Stimulated activated CD8-positive, alpha-beta memory T cell treated with anti-CD3 and anti-CD28 coated beads, Interleukin-12 subunit alpha, Interleukin-12 subunit beta, amount 100 ng/mL, for 1 hour (primary cell): Measurements from ENCODE around the gene PRKCI.
A peak's percentile ranks its signal among the peaks of the same experiment; 100 is the strongest.
"Not testable (repeated sequence)": the region's sequence is repeated elsewhere in the genome, so short reads cannot be mapped to it uniquely, and the experiment has no call there.

Source experiments
- DNase-seq: peaks from one replicate; pipeline ENCODE4 v3.0.0-alpha.2; 2020; ENCODE audit warnings: low read depth

PRKCI gene

DNA sequence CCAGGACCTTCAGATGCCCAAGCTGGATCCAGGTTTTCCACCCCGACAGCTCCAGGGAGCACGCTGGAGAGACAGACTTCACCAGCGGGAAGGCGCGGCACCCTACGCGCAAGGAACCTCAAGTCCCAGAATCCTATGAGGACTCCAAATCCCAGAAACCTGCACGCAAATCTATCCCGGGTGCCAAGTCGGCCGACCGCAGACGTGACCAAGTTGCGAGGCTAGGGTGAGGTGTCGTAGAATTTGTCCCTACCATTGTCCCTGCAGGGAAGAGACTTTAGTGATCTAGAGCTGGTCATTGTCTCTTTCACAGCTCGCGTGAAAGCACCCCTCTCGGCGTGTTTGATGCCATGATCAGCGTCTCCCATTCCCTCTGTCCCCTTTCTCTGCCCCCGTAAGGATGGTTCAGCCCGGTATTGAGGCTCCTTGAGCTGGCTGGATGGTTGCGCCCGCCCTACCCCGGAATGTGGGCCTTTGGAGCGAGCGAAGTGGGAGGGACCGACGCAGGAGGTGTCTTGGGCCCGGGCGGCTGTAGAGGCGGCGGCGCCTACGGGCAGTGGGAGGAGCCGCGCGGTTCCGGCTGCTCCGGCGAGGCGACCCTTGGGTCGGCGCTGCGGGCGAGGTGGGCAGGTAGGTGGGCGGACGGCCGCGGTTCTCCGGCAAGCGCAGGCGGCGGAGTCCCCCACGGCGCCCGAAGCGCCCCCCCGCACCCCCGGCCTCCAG lies at the start of gene PRKCI:
Gene PRKCI, plus strand, starts transcription at position 501 of the 723 bp plus-strand sequence. CDS start 246 bp downstream, outside the sequence.
- peak; percentile 71 for DNase-seq

DNA sequence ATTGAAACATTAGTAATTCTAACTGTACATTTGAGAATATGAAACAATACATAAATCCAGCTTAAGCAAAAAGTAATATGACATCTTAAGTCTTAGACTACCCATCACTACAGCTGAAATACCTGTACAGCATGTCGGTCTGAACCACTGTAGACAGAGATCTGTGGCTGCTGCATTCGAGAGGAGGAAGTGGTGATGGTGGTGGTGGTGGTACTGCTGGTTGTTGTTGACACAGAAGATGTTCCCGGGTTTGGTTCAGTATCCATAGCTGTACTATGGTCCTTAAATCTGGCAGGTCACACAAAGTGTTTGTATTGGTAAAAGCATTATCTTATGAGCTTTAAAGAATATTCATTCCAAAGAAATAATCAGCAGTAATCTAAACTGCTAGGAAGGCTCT lies 43.6 kb upstream of the PRKCI start:
- DNase-seq = peak; percentile 25

DNA sequence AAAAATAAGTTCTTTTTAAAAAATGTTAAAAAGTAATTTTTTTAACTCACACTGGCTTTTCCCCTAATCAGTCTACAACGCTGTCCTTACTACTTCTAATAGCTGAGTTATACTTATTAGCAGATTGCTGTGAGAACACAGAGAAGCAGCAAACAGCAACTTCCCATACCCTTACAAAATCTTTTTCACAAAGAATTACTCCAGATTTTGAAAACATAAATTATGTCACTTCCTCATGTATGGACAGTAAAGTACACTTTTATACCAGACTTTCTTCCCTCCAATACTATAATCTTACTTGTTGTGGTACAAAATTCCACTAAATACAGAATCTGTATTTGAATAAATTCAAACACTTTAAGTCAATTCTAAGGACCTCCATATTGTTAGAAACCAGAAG lies 42.8 kb upstream of the PRKCI start:
- no peak for DNase-seq

DNA sequence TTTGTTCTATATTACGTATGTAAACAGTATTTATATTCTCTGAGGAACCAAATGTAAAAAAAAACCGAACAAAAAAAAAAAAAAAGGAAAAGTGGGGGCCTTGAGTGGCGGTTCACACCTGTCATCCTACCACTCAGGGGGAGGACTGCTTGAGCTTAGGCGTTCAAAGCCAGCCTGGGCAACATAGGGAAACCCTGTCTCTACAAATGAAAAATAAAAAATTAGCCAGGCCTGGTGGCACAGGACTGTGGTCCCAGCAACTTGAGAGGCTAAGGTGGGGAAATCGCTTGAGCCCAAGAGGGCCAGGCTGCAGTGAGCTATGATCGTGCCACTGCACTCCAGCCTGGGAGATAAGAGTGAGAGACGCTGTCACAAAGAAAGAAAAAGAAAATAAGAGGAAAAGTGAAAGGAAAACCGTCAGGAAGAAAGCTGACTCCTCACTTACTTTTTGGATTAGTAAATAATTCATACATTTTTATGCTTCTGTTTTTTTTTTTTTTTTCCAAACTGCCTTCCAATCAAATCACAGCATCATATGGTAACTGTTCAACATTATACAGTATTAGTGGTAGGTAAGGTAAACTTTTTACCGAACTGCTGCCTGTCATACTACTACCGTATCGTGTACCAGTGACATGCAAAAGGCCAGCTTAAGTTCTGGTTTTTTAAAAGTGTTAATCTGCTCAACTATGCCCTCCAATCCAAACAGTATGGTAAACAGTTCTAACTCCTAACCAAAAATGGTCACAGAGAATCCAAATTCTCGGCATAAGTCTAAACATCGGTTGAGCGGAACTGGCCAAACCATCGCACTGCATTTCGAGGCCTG lies 41.9 kb upstream of the PRKCI start:
- no peak for DNase-seq

DNA sequence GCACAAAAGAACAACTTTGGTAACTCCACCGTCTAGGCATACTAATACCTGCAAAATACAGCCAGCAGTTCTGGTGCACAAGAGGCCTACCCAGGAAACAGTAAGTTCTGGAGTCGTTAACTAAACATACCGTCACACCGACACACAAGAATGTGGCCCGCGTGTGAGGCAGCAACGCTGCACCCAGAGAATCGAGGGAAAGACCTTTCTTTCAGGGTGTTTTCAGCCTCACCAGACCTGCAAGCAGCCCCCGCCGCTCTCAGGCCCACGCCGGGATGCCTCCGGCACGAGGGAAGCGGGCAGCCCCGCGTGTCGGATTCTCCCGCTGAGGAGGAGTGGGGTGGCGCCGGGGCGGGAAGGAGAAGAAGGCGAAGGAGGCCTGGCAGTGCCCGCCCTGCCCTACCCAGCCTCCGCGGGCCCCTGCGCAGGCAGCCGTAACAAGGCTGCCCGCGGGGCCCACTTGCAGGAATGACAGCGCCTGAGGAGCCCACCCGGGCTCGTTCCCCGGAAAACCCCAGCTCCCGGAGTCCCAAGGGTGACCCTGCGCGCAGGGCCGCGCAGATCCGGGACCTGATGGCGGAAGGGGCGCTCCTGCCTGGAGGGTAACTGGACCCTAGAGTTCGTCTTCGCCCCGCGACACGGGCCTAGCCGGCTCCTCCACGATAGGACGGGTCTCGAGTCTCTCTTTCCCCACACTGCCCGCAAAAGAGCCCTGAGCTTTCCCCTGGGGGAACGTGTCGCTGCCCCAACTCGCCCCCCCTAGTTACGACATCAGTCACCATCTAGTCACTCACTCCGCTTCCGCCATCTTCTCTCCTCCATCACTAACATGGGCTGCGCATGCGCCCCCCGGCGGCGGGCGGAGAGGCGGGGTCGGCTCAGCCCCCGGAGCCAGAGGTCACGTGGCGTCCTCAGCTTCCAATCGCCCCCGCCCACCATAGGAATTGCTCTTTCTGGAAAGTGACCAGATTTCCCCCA lies 41.0 kb upstream of the PRKCI start, which contains the start of gene PHC3:
Gene PHC3, minus strand, starts transcription at position 826 of the 978 bp plus-strand sequence. Its CDS starts 18 bp downstream, at position 808.
- DNase-seq = peak; percentile 92

DNA sequence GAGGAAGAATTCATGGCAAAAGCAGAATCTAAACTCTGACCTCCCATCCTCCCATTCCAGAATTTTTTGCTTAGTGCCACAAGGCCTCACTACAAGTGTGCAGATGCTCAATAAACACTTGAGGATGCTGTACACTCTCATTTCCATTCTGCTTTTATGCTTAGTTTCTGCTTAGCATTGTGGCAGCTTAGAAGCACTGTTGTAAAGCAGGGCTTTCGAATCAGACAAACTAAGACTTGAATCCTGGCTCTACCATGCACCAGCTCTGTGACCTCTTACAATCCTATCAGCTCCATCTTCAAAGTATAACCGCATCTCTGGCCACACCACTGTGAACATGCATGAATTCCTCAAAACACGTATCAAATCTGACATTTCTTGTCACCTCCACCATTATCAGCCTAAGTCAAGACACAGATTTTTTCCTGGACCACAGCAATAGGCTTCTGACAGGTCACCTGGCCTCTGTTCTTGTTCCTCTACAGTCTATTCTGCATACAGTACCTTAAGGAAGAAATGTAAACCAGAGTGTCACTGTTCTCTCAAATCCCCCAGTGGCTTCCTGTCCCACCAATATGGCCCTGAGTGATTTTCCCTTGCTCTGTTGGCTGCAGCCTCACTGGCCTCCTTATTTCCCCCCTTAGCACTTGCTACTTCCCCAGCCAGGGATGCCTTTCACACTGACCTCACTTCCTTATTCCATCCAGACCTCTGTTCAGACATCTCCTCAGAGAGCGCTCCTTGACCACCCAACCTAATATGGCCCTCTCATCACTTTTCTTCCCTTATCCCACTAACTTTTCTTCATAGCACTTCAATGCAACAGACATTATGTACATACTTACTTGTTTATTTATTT lies 32.6 kb upstream of the PRKCI start:
- no peak for DNase-seq

DNA sequence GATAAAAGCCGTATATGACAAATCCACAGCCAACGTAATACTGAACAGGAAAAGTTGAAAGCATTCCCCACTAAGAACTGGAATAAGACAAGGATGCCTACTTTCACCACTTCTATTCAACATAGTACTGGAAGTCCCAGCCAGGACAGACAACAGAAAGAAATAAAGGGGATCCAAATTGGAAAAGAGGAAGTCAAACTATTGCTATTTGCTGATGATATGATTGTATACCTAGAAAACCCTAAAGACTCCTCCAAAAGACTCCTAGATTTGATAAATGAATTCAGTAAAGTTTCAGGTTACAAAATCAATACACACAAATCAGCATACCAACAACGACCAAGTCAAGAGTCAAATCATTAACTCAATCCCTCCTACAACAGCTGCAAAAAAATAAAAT lies 26.5 kb upstream of the PRKCI start:
- DNase-seq = not testable (repeated sequence)

DNA sequence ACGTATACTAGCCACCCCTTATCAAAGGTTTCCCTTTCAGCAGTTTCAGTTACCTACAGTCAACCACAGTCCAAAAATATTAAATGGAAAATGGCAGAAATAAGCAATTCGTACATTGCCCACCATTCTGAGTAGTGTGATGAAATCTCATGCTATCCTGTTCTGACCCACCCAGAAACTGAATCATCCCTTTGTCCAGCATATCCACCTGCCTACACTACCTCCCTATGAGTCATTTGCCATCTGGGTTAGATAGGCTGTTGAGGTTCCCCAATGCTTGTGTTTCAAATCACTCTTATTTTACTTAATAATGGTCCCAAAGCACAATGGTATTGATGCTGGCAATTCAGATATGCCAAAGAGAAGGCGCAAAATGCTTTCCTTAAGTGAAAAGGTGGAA lies 25.4 kb upstream of the PRKCI start:
- no peak for DNase-seq

DNA sequence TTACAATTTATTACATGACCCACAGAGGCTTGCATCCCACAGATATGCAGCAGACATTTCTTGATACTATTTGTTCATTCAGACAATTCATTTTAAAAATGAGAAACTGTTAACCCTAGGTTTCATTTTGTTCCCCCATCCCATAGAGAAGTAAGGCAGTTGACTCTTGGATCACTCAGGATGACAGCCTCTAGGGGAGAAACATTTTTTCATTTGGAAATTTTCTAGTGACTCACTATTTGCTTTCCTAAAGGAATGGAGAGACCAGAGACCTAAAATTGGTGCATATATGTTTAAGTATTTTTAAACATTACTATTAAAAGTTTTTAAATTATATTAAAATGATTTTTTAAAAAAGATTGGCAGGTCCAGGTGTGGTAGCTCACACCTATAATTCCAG lies 21.2 kb upstream of the PRKCI start:
- DNase-seq = no peak

DNA sequence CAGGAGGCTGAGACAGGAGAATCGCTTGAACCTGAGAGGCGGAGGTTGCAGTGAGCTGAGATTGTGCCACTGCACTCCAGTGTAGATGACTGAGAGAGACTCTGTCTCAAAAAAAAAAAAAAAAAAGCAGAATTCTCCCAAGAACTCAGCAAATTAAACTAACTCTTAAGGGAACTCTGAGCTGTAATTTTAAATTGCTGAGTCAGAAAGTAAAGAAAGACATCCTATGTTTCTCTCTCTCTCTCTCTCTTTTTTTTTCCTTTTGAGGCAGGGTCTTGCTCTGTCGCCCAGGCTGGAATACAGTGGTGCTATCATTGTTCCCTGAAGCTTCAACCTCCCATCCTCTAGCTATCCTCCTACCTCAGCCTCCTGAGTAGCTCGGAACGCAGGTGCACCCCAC lies 20.7 kb upstream of the PRKCI start:
- DNase-seq = no peak

DNA sequence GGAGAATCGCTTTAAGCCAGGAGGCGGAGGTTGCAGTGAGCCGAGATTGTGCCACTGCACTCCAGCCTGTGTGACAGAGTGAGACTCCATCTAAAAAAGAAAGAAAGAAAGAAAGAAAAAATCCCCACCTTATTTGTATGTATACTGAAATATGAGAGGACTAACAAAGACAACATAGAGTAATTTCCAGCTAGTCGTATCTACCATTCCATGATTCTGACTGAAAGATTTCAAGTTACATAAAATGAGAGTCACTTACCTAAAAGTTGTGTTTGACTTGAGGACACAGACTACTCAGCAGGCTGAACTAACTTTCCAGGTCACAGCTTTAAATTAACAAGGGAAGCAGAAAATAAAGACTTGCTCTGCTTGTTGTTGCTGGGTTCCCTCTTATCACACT lies 18.8 kb upstream of the PRKCI start:
- no peak for DNase-seq

DNA sequence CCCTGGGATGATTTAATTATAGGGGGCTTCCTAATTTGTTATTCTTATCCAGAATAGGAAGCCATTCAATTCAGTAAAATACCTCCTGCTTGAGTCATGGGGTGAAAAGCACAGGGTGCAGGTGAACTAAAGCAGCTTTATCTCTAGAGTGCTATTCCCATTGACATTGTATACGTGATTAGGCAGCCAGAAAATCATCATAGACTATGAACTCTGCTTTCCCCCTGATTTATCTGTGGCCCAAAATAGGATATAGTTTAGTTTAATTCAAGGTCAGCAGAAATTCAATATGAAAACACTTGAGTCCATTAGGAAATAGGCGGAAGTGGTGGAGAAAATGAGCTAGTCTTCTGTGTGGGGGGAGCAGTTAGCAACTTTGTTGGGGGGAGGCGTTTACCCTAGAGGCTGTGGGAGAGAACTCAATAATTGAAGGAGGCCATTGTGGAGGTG lies 18.2 kb upstream of the PRKCI start:
- no peak for DNase-seq

DNA sequence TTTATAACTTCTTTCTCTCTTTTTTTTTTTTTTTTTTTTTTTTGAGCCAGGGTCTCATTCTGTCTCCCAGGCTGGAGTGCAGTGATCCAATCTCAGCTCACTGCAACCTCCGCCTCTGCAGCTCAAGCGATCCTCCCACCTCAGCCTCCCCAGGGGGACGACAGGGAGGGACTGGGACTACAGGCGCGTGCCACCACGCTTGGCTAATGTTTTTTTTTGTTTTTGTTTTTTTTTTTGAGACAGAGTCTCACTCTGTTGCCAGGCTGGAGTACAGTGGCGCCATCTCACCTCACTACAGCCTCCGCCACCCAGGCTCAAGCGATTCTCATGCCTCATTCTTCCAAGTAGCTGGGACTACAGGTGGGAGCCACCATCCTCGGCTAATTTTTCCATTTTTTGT lies 17.7 kb upstream of the PRKCI start:
- DNase-seq = no peak

DNA sequence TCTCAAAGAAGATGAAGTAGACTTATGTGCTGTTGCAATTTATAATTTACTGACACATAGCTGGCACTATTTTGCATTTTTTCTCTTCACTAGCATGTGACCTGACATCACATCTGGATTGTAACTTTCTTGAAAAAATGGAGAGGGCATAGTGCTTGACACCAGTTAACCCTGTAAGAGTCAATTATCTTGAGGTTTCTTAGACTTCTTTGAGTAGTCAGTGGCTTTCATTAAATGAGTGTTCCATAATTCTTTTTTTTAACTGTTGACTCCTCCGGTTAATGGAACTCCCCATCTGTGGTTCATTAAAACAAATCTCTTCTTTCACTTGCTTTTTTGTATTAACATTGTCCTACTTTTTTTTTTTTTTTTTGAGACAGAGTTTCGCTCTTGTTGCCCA lies 16.9 kb upstream of the PRKCI start:
- DNase-seq = no peak

DNA sequence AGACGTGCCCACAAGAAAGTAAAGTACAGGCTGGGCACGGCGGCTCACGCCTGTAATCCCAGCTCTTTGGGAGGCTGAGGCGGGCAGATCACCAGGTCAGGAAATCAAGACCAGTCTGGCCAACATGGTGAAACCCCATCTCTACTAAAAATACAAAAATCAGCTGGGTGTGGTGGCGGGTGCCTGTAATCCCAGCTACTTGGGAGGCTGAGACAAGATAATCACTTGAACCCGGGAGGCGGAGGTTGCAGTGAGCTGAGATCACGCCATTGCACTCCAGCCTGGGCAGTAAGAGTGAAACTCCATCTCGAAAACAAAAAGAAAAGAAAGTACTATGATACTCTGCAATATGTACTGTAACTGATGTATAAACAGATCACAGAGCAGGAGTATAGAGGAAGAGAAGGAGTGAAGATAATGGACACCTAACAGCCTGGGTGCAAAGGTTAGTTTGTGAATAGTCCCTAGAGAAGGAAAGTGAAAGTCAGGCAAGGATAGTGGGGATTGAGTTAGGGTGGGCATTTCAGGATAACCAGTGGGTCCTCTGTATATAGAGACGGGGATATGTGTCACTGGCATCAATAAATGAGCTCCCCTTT lies 16.0 kb upstream of the PRKCI start:
- not testable (repeated sequence) for DNase-seq

DNA sequence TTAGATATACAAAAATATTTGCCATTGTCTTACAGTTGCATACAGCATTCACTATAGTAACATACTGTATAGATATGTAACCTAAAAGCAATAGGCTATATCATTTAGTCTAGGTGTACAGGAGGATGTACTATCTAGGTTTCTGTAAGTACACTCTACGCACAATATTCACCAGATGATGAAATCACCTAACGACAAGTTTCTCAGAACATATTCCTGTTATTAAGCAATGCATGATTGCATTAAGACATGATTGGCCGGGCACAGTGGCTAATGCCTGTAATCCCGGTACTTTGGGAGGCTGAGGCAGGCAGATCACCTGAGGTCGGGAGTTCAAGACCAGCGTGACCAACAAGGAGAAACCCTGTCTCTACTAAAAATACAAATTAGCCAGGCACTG lies 14.5 kb upstream of the PRKCI start:
- DNase-seq = no peak

DNA sequence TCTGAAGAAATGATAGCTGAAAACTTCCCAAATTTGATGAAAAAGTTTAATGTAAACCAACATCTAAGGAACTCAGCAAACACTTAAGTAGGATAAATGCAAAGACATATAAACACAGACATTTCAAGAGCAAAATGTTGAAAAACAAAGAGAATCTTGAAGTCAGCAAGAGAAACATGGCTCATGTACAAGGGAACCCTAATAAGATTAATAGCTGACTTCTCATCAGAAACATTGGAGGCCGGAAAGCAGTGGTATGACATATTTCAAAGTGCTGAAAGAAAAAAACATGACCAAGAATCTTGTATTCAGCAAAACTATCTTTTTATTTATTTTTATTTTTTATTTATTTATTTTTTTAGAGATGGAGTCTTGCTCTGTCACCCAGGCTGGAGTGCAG lies 10.6 kb upstream of the PRKCI start:
- DNase-seq = no peak

DNA sequence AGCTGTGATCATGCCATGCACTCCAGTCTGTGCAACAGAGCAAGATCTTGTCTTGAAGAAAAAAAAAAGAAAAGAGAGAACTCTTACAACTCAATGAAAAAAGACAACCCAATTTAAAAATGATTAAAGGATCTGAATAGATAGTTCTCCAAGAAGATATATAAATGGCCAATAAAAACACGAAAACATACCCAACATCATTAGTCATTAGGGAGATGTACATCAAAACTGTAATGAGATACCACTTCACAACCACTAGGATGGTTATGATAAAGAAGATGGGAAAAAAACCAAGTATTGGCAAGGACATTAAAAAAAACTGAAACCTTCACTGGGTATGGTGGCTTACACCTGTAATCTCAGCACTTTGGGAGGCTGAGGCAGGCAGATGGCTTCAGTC lies 2.4 kb upstream of the PRKCI start:
- DNase-seq = no peak

DNA sequence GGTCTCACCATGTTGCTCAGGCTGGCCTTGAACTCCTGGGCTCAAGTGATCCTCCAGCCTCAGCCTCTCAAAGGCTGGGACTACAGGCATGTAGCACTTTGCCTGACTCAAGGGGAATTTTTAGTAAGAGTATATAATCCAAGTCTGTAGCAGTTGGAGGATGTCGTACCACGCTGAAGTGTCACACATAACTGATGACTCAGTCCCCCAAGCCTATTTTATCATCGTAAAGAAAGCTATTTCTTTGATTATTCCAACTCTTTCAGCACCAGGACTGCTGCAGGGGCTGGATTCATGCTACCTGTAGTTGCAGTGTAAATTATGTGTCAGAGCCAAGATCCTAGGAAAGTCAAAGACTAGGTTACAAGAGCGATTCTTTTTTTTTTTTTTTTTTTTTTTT lies 1.4 kb upstream of the PRKCI start:
- no peak for DNase-seq

DNA sequence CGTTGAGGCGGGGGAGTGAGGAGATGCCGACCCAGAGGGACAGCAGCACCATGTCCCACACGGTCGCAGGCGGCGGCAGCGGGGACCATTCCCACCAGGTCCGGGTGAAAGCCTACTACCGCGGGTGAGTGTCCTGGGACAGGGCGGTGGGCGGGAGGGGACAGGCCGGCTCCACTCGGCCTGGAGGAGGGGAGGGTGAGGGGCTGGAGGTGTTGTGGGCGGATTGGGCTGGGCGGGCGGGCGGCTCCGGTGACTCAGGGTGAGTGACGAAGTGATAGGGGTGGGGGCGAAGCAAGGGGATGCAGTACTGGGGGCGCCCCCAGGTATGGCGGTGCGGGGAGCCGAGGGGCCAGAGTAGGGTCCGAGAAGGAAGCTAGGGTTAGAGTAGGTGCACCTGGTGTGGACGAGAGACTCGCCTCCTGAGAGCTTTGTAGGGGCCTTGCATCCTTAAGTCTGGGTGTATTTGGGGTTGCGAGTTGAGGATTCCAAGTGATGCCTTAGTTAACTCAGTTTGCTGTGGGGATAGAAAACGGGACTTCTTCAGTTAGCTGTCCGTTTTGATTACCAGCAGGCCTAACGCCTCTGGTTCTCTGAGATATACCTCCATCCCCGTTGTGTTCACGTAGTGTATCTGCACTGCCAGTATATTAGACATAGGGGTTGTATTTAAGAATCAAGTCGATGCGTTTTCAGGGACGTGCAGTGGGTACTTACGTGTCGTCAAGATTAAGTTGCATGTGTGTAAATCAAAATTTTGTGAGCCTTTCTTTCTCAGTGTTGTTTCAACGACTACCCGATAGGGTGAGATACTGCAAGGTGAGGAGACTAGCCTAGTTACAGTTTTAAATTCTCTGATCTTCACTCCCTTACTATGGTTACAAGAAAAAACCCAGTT lies 670 bp downstream of the PRKCI start:
- peak; percentile 20 for DNase-seq
